DND-41 (cell line): ENCODE data around the gene TSPAN18.

Experiments used
- ATAC-seq: fragments of 200-7000 bp; cut with Tn5 transposase; 3 replicates; pipeline ENCODE4 v1.9.1; 2021; ENCODE audit warnings: low read depth; ENCODE audit not compliant: insufficient read depth
- DNase-seq: peaks from one replicate; pipeline ENCODE4 v3.0.0-alpha.2; 2020
- H2AFZ ChIP-seq: 2 replicates; pipeline ENCODE4 v1.6.0; 2012; ENCODE audit warnings: low read depth, low read length
- H3K27ac ChIP-seq: 2 replicates; pipeline ENCODE4 v1.5.1; 2012; ENCODE audit warnings: low read length, inconsistent platforms
- H3K27me3 ChIP-seq: fragments of 200-600 bp; sonication (generic); 2 replicates; pipeline ENCODE4 v1.6.0; 2012; ENCODE audit warnings: low read length, mild to moderate bottlenecking, inconsistent platforms; ENCODE audit not compliant: insufficient read depth, poor library complexity
- H3K36me3 ChIP-seq: 2 replicates; pipeline ENCODE4 v1.5.1; 2012; ENCODE audit warnings: low read length, inconsistent platforms; ENCODE audit not compliant: insufficient read depth
- H3K4me1 ChIP-seq: 2 replicates; pipeline ENCODE4 v1.5.1; 2012; ENCODE audit warnings: mild to moderate bottlenecking, low read length; ENCODE audit not compliant: insufficient read depth
- H3K4me2 ChIP-seq: 2 replicates; pipeline ENCODE4 v1.6.0; 2012; ENCODE audit warnings: mild to moderate bottlenecking, moderate library complexity, low read length, inconsistent platforms; ENCODE audit not compliant: insufficient read depth
- H3K4me3 ChIP-seq, 2 experiments: fragments of 200-600 bp in 1 of 2; shearing (Covaris generic) in 1 of 2; 2 replicates each; pipeline ENCODE4 v1.5.1; 2012 to 2016; ENCODE audit warnings: inconsistent platforms in 2 of 2, low read length in 2 of 2, mild to moderate bottlenecking in 2 of 2, low read depth in 1 of 2, moderate library complexity in 1 of 2
- H3K79me2 ChIP-seq: 2 replicates; pipeline ENCODE4 v1.6.0; 2012; ENCODE audit warnings: low read length, inconsistent platforms; ENCODE audit not compliant: insufficient read depth
- H3K9ac ChIP-seq: 2 replicates; pipeline ENCODE4 v1.6.0; 2012; ENCODE audit warnings: low read depth, mild to moderate bottlenecking, inconsistent platforms, low read length, moderate library complexity
- H3K9me3 ChIP-seq: 2 replicates; pipeline ENCODE4 v1.5.1; 2012; ENCODE audit warnings: low read length, moderate library complexity, mild to moderate bottlenecking, inconsistent platforms; ENCODE audit not compliant: insufficient read depth, severe bottlenecking
- H4K20me1 ChIP-seq: 2 replicates; pipeline ENCODE4 v1.6.0; 2012; ENCODE audit warnings: low read length; ENCODE audit not compliant: insufficient read depth
- EZH2 ChIP-seq: IDR thresholded peaks from 3 replicates; pipeline ENCODE4 v1.6.1; 2012; ENCODE audit warnings: borderline replicate concordance, low read depth, mild to moderate bottlenecking, moderate library complexity, low read length, inconsistent platforms; ENCODE audit not compliant: severe bottlenecking
- TF ChIP-seq, protein P1 (sequence below): IDR thresholded peaks from 2 replicates; pipeline ENCODE4 v1.5.1; 2012; ENCODE audit warnings: borderline replicate concordance, low read length, moderate library complexity, mild to moderate bottlenecking; ENCODE audit not compliant: poor library complexity, severe bottlenecking; ENCODE audit errors: extremely low read depth

TSPAN18 gene

DNA sequence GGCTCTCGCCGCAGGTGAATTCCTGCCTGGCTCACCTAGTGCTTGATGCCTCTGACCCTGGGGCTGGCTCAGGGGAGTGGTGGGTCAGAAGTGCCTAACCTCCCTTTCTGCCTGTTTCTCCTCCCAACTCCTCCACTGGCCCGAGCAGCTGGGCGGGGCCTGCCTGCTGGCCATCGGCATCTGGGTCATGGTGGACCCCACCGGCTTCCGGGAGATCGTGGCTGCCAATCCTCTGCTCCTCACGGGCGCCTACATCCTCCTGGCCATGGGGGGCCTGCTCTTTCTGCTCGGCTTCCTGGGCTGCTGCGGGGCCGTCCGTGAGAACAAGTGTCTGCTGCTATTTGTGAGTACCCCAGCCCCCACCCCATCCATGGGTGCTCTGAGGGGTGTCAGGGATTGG lies 182.8 kb downstream of the TSPAN18 start:
- H3K4me3 ChIP-seq: no peak overlapping the region
- no peaks in the 10 kb centered on the region; the same call in 1 of the 2 replicates for H4K20me1 ChIP-seq
- H3K9me3 ChIP-seq: no peaks in the 10 kb centered on the region
- DNase-seq (no peak), ATAC-seq (no peak)
- 0 out of 2 replicates have a peak, but pooled peaks cover 2% of the 10 kb centered on the region for H3K4me1 ChIP-seq
- TF ChIP-seq EZH2: no peak
- TF ChIP-seq, protein P1, sequence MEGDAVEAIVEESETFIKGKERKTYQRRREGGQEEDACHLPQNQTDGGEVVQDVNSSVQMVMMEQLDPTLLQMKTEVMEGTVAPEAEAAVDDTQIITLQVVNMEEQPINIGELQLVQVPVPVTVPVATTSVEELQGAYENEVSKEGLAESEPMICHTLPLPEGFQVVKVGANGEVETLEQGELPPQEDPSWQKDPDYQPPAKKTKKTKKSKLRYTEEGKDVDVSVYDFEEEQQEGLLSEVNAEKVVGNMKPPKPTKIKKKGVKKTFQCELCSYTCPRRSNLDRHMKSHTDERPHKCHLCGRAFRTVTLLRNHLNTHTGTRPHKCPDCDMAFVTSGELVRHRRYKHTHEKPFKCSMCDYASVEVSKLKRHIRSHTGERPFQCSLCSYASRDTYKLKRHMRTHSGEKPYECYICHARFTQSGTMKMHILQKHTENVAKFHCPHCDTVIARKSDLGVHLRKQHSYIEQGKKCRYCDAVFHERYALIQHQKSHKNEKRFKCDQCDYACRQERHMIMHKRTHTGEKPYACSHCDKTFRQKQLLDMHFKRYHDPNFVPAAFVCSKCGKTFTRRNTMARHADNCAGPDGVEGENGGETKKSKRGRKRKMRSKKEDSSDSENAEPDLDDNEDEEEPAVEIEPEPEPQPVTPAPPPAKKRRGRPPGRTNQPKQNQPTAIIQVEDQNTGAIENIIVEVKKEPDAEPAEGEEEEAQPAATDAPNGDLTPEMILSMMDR: no peak
- H3K79me2 ChIP-seq: no peaks in the 10 kb centered on the region
- no peak overlapping the region for H3K4me2 ChIP-seq
- no peak overlapping the region for H3K9ac ChIP-seq
- H3K36me3 ChIP-seq: no peaks in the 10 kb centered on the region
- no peak overlapping the region for H3K27ac ChIP-seq
- peaks cover 2% of the 10 kb centered on the region for H3K27me3 ChIP-seq
- no peak overlapping the region for H2AFZ ChIP-seq

DNA sequence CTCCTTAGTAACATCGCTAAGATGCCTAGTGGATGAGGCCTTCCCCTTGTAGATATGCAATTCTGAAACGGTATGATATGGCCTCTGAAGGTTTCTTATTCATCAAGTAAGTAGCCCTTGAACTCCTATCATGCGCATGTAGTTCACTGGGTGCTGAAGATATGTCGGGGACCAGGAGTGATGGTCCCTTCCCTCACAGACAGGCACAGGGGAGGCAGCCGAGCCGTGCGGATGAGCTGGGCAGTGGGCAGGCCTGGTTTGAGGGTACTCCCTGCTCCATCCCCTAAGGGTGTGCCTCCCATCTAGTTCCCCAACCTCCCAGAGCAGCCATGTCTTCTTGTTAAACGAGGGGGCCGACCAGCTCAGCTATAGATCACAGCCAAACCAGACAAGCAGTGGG lies 183.8 kb downstream of the TSPAN18 start:
- H2AFZ ChIP-seq: no peak overlapping the region
- H3K36me3 ChIP-seq: no peaks in the 10 kb centered on the region
- 0 out of 2 replicates have a peak, but pooled peaks cover 2% of the 10 kb centered on the region for H3K4me1 ChIP-seq
- no peak for ATAC-seq
- H3K27ac ChIP-seq: no peak overlapping the region
- DNase-seq: no peak
- no peak for TF ChIP-seq EZH2
- TF ChIP-seq, protein P1: no peak
- H3K4me3 ChIP-seq: no peak overlapping the region
- no peaks in the 10 kb centered on the region for H3K9me3 ChIP-seq
- H3K4me2 ChIP-seq: no peak overlapping the region
- no peak overlapping the region for H3K9ac ChIP-seq
- no peaks in the 10 kb centered on the region for H3K79me2 ChIP-seq
- no peaks in the 10 kb centered on the region; the same call in 1 of the 2 replicates for H4K20me1 ChIP-seq
- H3K27me3 ChIP-seq: peaks cover 2% of the 10 kb centered on the region

DNA sequence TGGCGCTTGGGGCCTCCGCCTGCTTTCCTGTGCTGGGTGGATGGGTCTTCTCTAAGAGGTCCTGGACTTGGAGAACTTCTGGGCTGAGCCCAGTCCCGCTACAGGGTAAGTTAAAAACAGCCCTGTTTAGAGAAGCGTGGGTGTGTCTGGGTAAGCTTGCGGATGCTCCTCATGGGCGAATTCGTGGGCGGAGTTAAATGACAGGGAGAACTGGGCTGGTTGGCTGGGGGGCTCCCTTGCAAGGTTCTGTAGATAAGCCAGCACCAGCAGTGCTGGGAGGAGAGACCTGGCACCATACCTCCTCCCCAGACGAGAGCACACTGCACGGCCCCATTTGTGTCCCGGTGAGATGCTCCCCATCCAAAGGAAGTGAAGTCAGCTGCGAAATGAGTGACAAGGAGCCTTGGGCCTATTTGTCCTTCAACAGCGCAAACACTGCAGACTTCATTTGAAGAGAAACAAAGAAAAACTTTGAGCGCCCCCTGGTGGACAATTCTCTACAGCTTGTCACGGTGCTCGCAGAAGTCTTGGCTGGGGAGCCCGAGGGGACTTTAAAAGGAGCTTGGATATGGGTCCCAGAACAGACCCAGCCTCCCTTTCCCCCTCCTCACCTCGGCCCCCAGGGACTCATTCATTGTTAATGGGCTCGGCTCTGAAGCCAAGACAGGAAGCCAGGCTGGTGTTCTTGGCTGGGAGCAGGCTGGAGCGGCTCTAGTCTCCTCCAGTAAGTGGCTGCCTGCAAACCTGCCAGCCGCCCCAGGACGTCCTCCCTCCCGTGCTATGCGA lies 184.5 kb downstream of the TSPAN18 start:
- no peaks in the 10 kb centered on the region for H3K36me3 ChIP-seq
- TF ChIP-seq EZH2: no peak
- TF ChIP-seq, protein P1: peak; percentile 89
- no peak overlapping the region for H2AFZ ChIP-seq
- no peak overlapping the region for H3K4me2 ChIP-seq
- H3K9ac ChIP-seq: no peak overlapping the region
- H3K9me3 ChIP-seq: no peaks in the 10 kb centered on the region
- no peak overlapping the region for H3K4me3 ChIP-seq
- H3K27me3 ChIP-seq: peaks cover 2% of the 10 kb centered on the region
- H3K4me1 ChIP-seq: 0 out of 2 replicates have a peak, but pooled peaks cover 2% of the 10 kb centered on the region
- ATAC-seq (peak; percentile 97), DNase-seq (peak; percentile 81)
- no peaks in the 10 kb centered on the region; the same call in 1 of the 2 replicates for H4K20me1 ChIP-seq
- no peaks in the 10 kb centered on the region for H3K79me2 ChIP-seq
- no peak overlapping the region for H3K27ac ChIP-seq
